HG02623 (cell line): ENCODE measurements around the gene MRPL12.

Source experiments
- ATAC-seq: cut with Tn5 transposase; IDR thresholded peaks from one replicate; pipeline ENCODE4 v1.9.1; 2021; ENCODE audit warnings: moderate library complexity; ENCODE audit not compliant: unreplicated experiment

MRPL12 gene

DNA sequence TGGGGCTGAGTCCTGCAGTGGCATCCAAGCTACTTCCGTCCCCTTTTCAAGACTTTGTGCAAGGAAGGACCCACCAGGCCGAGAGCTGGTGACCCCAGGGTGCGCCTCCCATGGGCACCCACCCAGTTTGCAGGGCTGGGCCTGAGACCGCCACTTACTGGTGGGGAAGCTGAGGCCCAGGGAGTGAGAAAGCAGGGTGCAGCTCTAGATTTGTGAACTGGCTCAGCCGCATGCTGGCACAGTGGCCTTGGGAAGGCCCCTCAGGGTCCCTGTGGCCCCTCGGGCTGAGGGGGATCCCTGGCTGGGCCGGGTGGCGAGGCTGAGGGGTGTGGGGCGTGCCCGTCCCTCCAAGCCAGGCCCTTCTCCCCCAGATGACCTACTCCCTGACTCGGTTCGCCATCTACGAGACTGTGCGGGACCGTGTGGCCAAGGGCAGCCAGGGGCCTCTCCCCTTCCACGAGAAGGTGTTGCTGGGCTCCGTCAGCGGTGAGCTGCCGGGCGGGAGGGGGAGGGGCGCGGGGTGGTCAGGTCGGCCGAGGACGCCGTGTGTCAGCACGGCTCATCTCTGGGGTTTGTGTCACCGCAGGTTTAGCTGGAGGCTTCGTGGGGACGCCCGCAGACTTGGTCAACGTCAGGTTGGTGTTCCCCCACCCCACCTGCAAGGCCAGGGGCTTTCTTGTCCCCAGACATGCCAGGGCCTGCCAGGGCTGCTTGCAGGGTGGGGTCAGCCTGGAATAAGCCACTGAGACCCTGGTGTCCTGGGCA, 12.1 kb downstream of the MRPL12 start:
- no peak for ATAC-seq

DNA sequence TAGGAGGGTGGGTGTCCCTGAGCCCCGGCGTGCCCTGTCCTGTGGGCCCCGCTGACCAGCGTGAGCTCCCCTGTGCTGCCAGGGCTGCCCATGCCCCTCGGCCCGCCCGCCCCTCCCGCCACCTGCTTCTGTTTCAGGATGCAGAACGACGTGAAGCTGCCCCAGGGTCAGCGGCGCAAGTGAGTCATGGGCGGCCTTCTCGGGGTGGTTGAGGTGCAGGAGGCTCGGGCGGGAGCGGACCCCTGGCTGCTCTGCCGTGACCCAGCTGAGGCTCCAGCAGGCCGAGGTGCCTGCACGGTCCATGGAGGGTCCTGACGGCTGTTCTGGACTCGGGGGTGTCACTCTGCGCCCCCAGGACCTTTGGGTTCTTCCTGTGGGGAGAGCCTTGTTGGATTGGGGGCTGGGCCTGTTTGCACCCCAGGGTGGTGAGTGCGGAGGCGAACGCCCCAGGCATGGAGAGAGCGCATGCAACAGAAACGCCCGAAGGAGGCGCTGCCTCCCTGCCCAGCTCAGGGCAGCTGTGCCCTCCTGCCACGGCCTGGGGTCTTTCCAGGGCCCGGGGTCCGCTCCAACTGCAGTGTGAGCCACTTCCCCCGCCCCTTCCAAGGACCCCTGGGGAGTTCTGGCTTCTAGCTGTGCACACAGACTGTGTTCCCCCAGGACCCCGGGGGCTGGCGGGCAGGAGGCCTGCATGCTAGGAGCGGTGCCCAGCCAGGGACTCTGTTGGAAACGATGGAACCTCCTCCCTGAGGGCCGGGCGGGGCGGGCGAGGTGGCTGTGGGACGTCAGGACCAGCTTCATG, 12.9 kb downstream of the MRPL12 start:
- no peak for ATAC-seq

DNA sequence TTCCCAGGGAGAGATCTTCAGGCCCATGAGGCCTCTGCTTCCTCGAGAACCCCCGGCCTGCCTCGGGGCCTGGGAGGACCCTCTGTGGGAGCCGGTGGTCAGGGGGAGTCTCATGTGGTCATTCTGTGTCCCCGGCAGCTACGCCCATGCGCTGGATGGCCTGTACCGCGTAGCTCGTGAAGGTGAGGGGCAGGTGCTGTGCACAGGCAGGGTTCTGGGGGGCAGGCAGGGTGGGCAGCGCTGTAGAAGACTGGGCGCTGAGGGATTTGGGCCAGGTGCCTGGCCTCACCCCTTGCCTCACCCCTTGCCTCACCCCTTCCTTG, 13.5 kb downstream of the MRPL12 start:
- ATAC-seq = no peak

DNA sequence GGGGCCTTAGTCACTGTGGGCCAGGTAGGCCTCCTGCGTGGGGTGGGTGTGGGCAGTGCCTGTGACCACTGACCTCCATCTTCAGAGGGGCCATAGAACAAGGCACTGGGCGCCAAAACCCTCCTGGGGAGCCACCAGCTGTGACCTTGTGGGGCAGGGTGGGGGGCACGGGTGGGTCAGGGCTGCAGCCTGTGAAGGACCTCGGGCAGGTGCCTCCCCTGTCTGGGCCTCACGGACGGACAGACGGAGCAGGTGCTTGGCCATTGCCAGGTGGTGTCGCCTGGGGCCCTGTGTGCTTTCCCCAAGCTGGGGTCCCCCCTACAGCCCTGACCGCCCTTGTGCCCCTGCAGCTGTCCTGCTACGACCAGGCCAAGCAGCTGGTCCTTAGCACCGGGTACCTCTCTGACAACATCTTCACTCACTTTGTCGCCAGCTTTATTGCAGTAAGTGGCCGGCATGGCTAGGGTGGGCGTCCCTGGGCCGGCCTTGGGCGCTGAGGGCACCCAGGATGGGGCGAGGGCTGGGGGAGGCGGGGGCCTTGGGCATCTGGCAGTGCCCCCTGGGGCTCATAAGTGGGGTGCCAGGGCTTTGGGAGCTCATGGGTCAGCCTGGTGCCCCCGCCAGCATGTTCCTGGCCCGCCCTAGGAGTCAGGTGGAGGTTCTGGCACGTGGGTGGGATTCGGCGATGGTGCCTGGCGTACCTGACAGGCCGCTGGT, 14.0 kb downstream of the MRPL12 start:
- ATAC-seq = no peak

GRCh38 chr17:81717766-81718089, 14.6 kb downstream of the MRPL12 start:
- no peak for ATAC-seq

- no peak for ATAC-seq
These were observed 16.5 kb downstream of the MRPL12 start for GRCh38 chr17:81719410-81720266.

GRCh38 chr17:81720267-81721071, 17.3 kb downstream of the MRPL12 start:
- no peak for ATAC-seq

- no peak for ATAC-seq
These were observed 19.3 kb downstream of the MRPL12 start for GRCh38 chr17:81722184-81723120.

DNA sequence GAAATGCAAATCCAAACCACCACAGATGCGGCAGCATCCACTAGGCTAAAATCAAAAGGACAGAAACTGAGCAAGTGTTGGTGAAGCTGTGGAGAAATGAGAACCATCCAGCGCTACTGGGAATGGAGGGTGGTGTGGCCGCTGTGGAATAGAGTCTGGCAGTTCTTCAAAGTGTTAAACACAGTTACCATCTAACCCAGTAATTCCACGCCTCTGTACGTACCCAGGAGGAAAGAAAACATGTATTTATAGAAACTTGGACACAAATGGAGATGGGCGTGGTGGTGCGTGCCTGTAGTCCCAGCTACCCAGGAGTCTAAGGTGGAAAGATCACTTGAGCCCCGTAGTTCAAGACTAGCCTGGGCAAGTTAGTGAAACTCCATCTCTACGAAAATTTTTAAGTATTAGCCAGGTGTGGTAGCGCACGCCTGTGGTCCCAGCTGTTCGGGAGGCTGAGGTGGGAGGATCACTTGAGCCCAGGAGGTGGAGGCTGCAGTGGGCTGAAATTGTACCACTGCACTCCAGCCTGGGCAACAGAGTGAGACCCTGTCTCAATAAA, 20.6 kb downstream of the MRPL12 start:
- ATAC-seq = no peak

DNA sequence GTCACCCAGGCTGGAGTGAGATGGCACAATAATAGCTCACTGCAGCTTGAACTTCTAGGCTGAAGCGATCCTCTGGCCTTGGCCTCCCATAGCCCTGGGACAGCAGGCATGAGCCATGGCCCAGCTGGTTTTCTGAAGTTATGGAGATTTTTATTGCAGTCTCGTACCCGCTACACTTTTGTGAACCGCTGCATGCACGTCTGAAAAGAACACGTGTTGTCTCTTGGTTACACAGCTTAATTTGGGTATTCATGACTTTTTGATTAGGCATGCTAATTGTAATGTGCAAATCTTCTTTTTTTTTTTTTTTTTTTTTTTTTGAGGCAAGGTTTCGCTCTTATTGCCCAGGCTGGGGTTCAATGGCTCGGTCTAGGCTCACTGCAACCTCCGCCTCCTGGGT, 22.3 kb downstream of the MRPL12 start:
- ATAC-seq = no peak

- ATAC-seq = no peak
These were observed 22.8 kb downstream of the MRPL12 start for GRCh38 chr17:81726004-81726403.

- ATAC-seq = no peak
These were observed 24.3 kb downstream of the MRPL12 start for GRCh38 chr17:81727324-81728031.

DNA sequence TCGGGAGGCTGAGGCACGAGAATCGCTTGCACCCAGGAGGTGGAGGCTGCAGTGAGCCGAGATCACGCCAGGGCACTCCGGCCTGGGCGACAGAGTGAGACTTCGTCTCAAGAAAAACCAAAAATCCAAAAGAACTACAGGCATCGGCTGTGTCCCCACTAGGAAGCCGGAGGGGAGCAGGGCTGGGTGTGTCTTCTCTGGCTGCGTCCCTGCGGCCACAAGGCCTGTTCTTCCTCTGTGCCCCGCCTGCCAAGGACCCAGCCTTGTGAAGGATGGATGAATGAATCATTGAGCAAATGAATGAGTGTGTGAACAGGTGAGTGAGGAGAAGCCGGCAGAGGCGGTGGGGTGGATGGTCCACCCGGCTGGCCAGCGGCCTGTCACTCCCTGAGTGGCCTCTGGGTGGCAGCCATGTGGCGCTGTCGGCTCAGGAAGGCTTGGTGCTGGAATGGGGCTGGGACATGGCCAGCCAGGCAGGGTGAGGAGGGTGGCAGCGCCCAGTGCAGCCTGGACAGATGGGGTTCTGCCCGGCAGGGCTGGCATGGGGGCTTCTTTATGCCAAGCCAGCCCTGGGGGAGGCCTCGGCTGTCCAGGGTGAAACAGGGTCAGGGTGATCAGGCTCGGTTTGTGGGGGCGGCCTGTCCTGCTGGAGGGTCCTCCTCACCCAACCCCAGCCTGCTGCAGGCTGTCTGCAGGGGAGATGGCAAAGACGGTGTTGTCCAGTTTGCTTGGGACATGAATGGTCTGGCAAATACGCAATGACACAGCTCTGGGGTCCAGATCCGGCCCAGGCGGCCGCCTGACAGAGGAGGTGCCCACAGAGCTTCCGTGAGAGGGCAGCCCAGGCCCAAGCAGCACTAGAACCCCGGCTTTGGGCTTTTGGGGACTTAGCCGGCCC, 30.6 kb downstream of the MRPL12 start:
- ATAC-seq = no peak

- no peak for ATAC-seq
These were observed 31.5 kb downstream of the MRPL12 start for GRCh38 chr17:81734405-81735263.

DNA sequence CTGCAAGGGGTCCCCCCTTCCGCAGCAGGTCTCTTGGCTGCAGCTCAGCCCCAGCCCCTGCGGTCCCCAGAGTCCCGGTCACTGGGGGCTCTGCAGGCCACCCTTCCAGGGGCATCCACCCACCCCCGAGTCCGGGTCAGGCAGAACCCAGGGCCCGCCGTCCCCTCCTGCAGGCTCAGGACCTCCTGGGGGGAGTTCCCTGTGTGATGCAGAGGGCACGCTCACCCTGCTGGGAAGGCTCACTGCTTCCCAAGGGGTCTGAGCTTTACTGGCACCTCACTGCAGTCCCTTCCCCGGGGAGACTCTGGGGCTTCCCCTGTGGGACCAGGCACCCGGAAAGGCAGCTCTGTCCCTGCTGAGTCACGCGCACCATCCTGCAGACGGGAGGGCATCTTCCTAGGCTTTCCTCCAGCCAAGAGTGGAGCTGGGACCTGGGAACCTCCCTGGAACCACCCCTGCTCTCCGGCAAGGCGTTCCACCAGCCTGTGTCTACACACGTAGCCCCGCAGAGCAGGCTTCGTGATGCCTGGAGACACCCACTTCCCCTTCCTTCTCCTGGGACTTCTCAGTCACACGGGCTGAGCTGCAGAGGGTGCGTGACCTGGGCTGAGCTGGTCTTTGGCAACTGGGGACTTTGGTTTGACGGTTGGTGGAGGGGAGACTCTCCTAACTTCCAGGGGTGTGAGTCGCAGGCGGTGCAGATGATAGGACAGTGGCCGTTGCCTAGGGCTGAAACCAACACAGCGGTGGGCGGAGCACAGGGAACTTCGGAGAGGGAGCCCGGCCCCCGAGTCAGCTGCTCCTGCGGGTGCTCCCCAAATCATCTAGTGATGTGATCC, 32.3 kb downstream of the MRPL12 start:
- no peak for ATAC-seq
